Measurements from ENCODE around the gene RFX3. TPM values are rescaled to one million over a fixed set of nuclear protein-coding genes. Genes with fewer than 3 reads are reported as not detected.

The RFX3 gene
- total RNA-seq, 1 experiment from 2014 or later = 5.7 TPM

DNA sequence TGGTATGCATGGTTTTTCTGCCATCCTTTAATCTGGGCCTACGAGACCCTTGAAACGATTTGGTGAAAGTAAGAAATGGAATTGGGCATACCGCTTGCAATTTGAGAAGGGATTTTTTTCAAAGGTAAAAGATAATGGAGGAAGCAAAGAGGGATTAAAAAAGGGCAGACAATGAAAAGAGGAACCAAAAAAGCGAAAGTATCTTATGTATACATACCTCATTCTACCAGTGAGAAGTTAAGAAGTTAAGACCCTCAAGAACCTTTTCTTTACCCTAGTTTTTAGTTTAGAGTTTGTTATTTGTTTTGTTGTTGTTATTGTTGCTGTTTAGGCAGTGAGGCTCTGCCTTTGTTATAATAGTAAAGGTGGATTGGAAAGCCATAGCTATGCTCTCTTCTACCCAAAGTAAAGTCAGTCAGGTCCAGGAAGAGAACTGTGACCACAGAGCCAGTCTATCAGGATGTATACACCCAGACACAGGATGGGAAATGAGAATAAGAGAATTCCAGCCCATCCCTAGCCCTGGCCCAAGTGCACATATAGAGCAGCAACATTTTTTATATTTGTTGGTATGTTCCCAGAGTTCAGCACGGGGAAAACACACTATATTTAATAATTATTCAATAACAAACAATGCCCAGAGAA, 166.6 kb downstream of the RFX3 start:
- in situ Hi-C loops (cut with HindIII; ENCODE audit: low pct_unique_long_range_greater_than_20kb, low sequenced_read_pairs) = no loop called here
- DNase-seq (ENCODE audit: low read depth, low spot score) (no peak), ATAC-seq (no peak)
- H3K27ac ChIP-seq (ENCODE audit: low read length) = no peak overlapping the region
- no peaks in the 10 kb centered on the region for H3K4me1 ChIP-seq (ENCODE audit: control insufficient read depth, insufficient read depth, low read length)
- no peaks in the 10 kb centered on the region for H3K27me3 ChIP-seq (ENCODE audit: control insufficient read depth, insufficient read depth, low read length)
- no TSS peak for BruUV-seq (replicated peaks)
- ChIA-PET CTCF (no interaction called here), POLR2A (no interaction called here)
- H3K4me3 ChIP-seq (ENCODE audit: low read depth in 2 of 2, low read length in 2 of 2) = no peak overlapping the region
- no peaks in the 10 kb centered on the region for H3K9me3 ChIP-seq (ENCODE audit: control insufficient read depth, insufficient read depth, low read depth, low read length)
- TF ChIP-seq, protein P1, sequence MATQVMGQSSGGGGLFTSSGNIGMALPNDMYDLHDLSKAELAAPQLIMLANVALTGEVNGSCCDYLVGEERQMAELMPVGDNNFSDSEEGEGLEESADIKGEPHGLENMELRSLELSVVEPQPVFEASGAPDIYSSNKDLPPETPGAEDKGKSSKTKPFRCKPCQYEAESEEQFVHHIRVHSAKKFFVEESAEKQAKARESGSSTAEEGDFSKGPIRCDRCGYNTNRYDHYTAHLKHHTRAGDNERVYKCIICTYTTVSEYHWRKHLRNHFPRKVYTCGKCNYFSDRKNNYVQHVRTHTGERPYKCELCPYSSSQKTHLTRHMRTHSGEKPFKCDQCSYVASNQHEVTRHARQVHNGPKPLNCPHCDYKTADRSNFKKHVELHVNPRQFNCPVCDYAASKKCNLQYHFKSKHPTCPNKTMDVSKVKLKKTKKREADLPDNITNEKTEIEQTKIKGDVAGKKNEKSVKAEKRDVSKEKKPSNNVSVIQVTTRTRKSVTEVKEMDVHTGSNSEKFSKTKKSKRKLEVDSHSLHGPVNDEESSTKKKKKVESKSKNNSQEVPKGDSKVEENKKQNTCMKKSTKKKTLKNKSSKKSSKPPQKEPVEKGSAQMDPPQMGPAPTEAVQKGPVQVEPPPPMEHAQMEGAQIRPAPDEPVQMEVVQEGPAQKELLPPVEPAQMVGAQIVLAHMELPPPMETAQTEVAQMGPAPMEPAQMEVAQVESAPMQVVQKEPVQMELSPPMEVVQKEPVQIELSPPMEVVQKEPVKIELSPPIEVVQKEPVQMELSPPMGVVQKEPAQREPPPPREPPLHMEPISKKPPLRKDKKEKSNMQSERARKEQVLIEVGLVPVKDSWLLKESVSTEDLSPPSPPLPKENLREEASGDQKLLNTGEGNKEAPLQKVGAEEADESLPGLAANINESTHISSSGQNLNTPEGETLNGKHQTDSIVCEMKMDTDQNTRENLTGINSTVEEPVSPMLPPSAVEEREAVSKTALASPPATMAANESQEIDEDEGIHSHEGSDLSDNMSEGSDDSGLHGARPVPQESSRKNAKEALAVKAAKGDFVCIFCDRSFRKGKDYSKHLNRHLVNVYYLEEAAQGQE (IDR thresholded peaks at IDR 0.05; ENCODE audit: insufficient read depth in 1 of 2, low read depth in 2 of 2, low read length in 1 of 2) = no peak
- TF ChIP-seq, protein P2, sequence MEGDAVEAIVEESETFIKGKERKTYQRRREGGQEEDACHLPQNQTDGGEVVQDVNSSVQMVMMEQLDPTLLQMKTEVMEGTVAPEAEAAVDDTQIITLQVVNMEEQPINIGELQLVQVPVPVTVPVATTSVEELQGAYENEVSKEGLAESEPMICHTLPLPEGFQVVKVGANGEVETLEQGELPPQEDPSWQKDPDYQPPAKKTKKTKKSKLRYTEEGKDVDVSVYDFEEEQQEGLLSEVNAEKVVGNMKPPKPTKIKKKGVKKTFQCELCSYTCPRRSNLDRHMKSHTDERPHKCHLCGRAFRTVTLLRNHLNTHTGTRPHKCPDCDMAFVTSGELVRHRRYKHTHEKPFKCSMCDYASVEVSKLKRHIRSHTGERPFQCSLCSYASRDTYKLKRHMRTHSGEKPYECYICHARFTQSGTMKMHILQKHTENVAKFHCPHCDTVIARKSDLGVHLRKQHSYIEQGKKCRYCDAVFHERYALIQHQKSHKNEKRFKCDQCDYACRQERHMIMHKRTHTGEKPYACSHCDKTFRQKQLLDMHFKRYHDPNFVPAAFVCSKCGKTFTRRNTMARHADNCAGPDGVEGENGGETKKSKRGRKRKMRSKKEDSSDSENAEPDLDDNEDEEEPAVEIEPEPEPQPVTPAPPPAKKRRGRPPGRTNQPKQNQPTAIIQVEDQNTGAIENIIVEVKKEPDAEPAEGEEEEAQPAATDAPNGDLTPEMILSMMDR (IDR thresholded peaks at IDR 0.05) = no peak
- TF ChIP-seq POLR2AphosphoS5 (IDR thresholded peaks at IDR 0.05; ENCODE audit: low read depth, low read length) (no peak), TCF7L2 (IDR thresholded peaks at IDR 0.05; ENCODE audit: low read depth, low read length) (no peak), SIN3A (IDR thresholded peaks at IDR 0.05; ENCODE audit: borderline replicate concordance, insufficient read depth, low read depth, low read length) (no peak)
- no peaks in the 10 kb centered on the region for H3K36me3 ChIP-seq (ENCODE audit: control insufficient read depth, insufficient read depth, low read length)
- intact Hi-C loops (cut with micrococcal nuclease; ENCODE audit: unreplicated experiment) = no loop called here

GRCh38 chr9:3348169-3348568, 177.6 kb downstream of the RFX3 start:
- CTCF ChIA-PET = no interaction called here
- ATAC-seq (no peak), DNase-seq (ENCODE audit: low read depth, low spot score) (no peak)
- H3K4me1 ChIP-seq (ENCODE audit: control insufficient read depth, insufficient read depth, low read length) = no peaks in the 10 kb centered on the region
- POLR2A ChIA-PET = no interaction called here
- in situ Hi-C loops (cut with HindIII; ENCODE audit: low pct_unique_long_range_greater_than_20kb, low sequenced_read_pairs) (no loop called here), intact Hi-C loops (cut with micrococcal nuclease; ENCODE audit: unreplicated experiment) (no loop called here)
- BruUV-seq (replicated peaks) = no TSS peak
- no peaks in the 10 kb centered on the region for H3K9me3 ChIP-seq (ENCODE audit: control insufficient read depth, insufficient read depth, low read depth, low read length)
- H3K27me3 ChIP-seq (ENCODE audit: control insufficient read depth, insufficient read depth, low read length) = no peaks in the 10 kb centered on the region
- H3K36me3 ChIP-seq (ENCODE audit: control insufficient read depth, insufficient read depth, low read length) = no peaks in the 10 kb centered on the region; the same call in 1 of the 2 replicates
- no peak overlapping the region for H3K27ac ChIP-seq (ENCODE audit: low read length)
- no peak overlapping the region for H3K4me3 ChIP-seq (ENCODE audit: low read depth in 2 of 2, low read length in 2 of 2)
- TF ChIP-seq POLR2AphosphoS5 (IDR thresholded peaks at IDR 0.05; ENCODE audit: low read depth, low read length) = no peak
- TF ChIP-seq, protein P1 (IDR thresholded peaks at IDR 0.05; ENCODE audit: insufficient read depth in 1 of 2, low read depth in 2 of 2, low read length in 1 of 2) = no peak
- no peak for TF ChIP-seq TCF7L2 (IDR thresholded peaks at IDR 0.05; ENCODE audit: low read depth, low read length)
- TF ChIP-seq, protein P2 (IDR thresholded peaks at IDR 0.05) = no peak
- no peak for TF ChIP-seq SIN3A (IDR thresholded peaks at IDR 0.05; ENCODE audit: borderline replicate concordance, insufficient read depth, low read depth, low read length)

Data from Panc1 (cell line).